ENCODE results near the gene TNFAIP2. TPM values are rescaled to one million over a fixed set of nuclear protein-coding genes. Genes with fewer than 3 reads are reported as not detected.

The TNFAIP2 gene
- total RNA-seq, 1 donor from 2014 or later = 108 TPM

GRCh38 chr14:103093856-103094405 lies 29.3 kb upstream of the TNFAIP2 start:
- no peaks in the 10 kb centered on the region for H3K9me3 Mint-ChIP-seq
- H3K36me3 Mint-ChIP-seq = no peaks in the 10 kb centered on the region
- no peak for TF ChIP-seq CTCF (IDR thresholded peaks at IDR 0.05; ENCODE audit: unreplicated experiment)
- no peaks in the 10 kb centered on the region for H3K4me1 Mint-ChIP-seq
- no peak for DNase-seq (ENCODE audit: low spot score in 2 of 2, unreplicated experiment in 2 of 2)
- H3K4me3 Mint-ChIP-seq = no peak overlapping the region
- peaks cover 4% of the 10 kb centered on the region for H3K27me3 Mint-ChIP-seq (ENCODE audit: low read depth)
- H3K27ac Mint-ChIP-seq = no peak overlapping the region

DNA sequence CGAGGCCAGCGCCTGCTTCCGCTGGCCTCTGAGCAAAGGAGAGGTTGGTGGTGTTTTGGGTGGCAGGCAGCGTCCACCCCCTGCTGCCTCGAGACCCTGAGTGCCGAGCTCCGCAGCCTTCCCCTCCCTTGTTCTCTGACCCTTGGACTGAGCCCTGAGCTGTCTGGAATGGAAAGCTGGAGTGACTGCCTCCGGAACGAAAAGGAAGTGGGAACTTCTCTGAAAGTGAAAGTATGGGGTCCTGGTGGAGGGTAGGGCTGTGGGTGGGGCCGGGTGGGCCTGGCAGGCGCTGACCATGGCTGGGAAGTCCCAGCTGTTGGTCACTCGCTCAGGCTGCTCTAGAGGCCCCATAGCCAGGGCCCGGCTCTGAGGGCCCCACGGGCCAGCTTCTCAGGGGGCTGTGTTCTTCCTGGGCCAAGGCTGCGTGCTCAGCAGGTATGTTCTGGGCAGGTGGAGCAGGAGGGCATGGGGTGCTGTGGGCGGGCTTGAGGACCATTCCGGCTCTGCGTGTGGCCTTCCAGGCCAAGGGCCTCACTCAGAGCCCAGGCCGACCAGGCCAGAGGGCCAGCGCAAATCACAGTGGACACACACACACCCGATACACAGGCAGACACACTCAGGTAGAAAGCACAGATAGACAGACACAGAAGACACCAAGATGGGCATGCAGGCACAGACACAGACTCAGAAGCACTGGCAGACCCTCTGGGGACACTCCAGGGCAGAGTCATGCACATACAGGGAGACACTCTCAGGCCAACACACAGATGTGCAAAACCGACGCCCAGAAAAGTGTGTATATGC lies 28.7 kb upstream of the TNFAIP2 start, which contains the start of gene EXOC3L4:
TSS of gene EXOC3L4 (plus strand) at position 320 of the 804 bp plus-strand sequence. CDS start 5,495 bp downstream, outside the sequence.
- Mint-ChIP-seq H3K27me3 (ENCODE audit: low read depth) (peaks cover 4% of the 10 kb centered on the region), H3K36me3 (no peaks in the 10 kb centered on the region), H3K9me3 (no peaks in the 10 kb centered on the region), H3K4me1 (no peaks in the 10 kb centered on the region), H3K4me3 (no peak within 1 kb of the TSS), H3K27ac (no peak within 1 kb of the TSS)
- no peak for DNase-seq (ENCODE audit: low spot score in 2 of 2, unreplicated experiment in 2 of 2)
- no peak for TF ChIP-seq CTCF (IDR thresholded peaks at IDR 0.05; ENCODE audit: unreplicated experiment)

GRCh38 chr14:103095210-103095778 lies 28.0 kb upstream of the TNFAIP2 start:
- Mint-ChIP-seq H3K4me3 (no peak overlapping the region), H3K9me3 (no peaks in the 10 kb centered on the region), H3K27me3 (ENCODE audit: low read depth) (peaks cover 4% of the 10 kb centered on the region), H3K4me1 (no peaks in the 10 kb centered on the region), H3K36me3 (no peaks in the 10 kb centered on the region), H3K27ac (no peak overlapping the region)
- no peak for DNase-seq (ENCODE audit: low spot score in 2 of 2, unreplicated experiment in 2 of 2)
- TF ChIP-seq CTCF (IDR thresholded peaks at IDR 0.05; ENCODE audit: unreplicated experiment) = no peak

DNA sequence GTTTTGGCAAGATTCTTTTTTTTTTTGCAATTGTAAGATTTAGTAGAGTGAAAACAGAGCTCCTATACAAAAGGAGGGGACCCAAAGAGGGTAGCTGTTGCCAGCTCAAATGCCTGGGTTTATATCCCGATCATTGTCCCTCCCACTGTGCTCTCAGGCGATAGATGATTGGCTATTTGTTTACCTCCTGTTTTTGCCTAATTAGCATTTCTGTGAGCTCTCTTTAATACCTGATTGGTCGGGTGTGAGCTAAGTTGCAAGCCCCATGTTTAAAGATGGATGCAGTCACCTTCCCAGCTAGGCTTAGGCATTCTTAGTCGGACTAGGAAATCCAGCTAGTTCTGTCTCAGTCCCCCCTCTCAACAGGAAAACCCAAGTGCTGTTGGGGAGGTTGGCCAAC lies 26.9 kb upstream of the TNFAIP2 start:
- peak overlapping the region; percentile 23 for H3K27ac Mint-ChIP-seq
- TF ChIP-seq CTCF (IDR thresholded peaks at IDR 0.05; ENCODE audit: unreplicated experiment) = no peak

GRCh38 chr14:103097244-103097993 lies 25.8 kb upstream of the TNFAIP2 start:
- no peaks in the 10 kb centered on the region for H3K4me1 Mint-ChIP-seq
- TF ChIP-seq CTCF (IDR thresholded peaks at IDR 0.05; ENCODE audit: unreplicated experiment) = no peak
- H3K9me3 Mint-ChIP-seq = no peaks in the 10 kb centered on the region
- no peak overlapping the region for H3K27ac Mint-ChIP-seq
- H3K36me3 Mint-ChIP-seq = no peaks in the 10 kb centered on the region
- no peak for DNase-seq (ENCODE audit: low spot score in 2 of 2, unreplicated experiment in 2 of 2)
- peaks cover 3% of the 10 kb centered on the region for H3K27me3 Mint-ChIP-seq (ENCODE audit: low read depth)
- no peak overlapping the region for H3K4me3 Mint-ChIP-seq

More for the DNA sequence above, 26.9 kb upstream of the TNFAIP2 start:
- Mint-ChIP-seq H3K4me3 (no peak overlapping the region), H3K9me3 (no peaks in the 10 kb centered on the region), H3K4me1 (no peaks in the 10 kb centered on the region), H3K27me3 (ENCODE audit: low read depth) (peaks cover 1% of the 10 kb centered on the region), H3K36me3 (no peaks in the 10 kb centered on the region)
- no peak for DNase-seq (ENCODE audit: low spot score in 2 of 2, unreplicated experiment in 2 of 2)
